DND-41 (cell line): Measurements from ENCODE around the gene HOXD9.

Experiments used
- CTCF ChIP-seq: IDR thresholded peaks from 2 replicates; pipeline ENCODE4 v1.5.1; 2012; ENCODE audit warnings: borderline replicate concordance, low read length, moderate library complexity, mild to moderate bottlenecking; ENCODE audit not compliant: poor library complexity, severe bottlenecking; ENCODE audit errors: extremely low read depth
- EZH2 ChIP-seq: IDR thresholded peaks from 3 replicates; pipeline ENCODE4 v1.6.1; 2012; ENCODE audit warnings: borderline replicate concordance, low read depth, mild to moderate bottlenecking, moderate library complexity, low read length, inconsistent platforms; ENCODE audit not compliant: severe bottlenecking

GRCh38 chr2:176084611-176085119 is 37.9 kb upstream of the HOXD9 start:
- no peak for TF ChIP-seq CTCF
- no peak for TF ChIP-seq EZH2
